HEK293 (cell line): Measurements from ENCODE around the gene LRRC32.

ENCODE experiments used
- KLF16 ChIP-seq: fragments of 450-650 bp; formaldehyde crosslinking; IDR thresholded peaks from 2 replicates; pipeline ENCODE4 v1.5.1; 2017; ENCODE audit warnings: missing biosample characterization, missing genetic modification characterization
- ZNF174 ChIP-seq: fragments of 450-650 bp; formaldehyde crosslinking; IDR thresholded peaks from 2 replicates; pipeline ENCODE4 v1.5.0; 2017; ENCODE audit warnings: missing biosample characterization, mild to moderate bottlenecking, missing genetic modification characterization
- ZNF239 ChIP-seq: fragments of 450-650 bp; formaldehyde crosslinking; IDR thresholded peaks from 2 replicates; pipeline ENCODE4 v1.5.1; 2016; ENCODE audit warnings: missing biosample characterization, missing genetic modification characterization
- ZNF302 ChIP-seq: fragments of 450-650 bp; formaldehyde crosslinking; IDR thresholded peaks from 2 replicates; pipeline ENCODE4 v1.5.1; 2016; ENCODE audit warnings: missing biosample characterization, missing genetic modification characterization, low read depth
- TF ChIP-seq, protein P1 (sequence below): fragments of 450-650 bp; formaldehyde crosslinking; IDR thresholded peaks from 2 replicates; pipeline ENCODE4 v1.5.1; 2016; ENCODE audit warnings: missing biosample characterization, missing genetic modification characterization
- TF ChIP-seq, protein P2 (sequence below): fragments of 450-650 bp; formaldehyde crosslinking; IDR thresholded peaks from 2 replicates; pipeline ENCODE4 v1.5.1; 2016; ENCODE audit warnings: missing biosample characterization, missing genetic modification characterization
- TF ChIP-seq, protein P3 (sequence below): fragments of 450-650 bp; formaldehyde crosslinking; optimal IDR thresholded peaks from 2 replicates; pipeline ENCODE3; 2016; ENCODE audit warnings: missing biosample characterization, mild to moderate bottlenecking, missing genetic modification characterization

DNA sequence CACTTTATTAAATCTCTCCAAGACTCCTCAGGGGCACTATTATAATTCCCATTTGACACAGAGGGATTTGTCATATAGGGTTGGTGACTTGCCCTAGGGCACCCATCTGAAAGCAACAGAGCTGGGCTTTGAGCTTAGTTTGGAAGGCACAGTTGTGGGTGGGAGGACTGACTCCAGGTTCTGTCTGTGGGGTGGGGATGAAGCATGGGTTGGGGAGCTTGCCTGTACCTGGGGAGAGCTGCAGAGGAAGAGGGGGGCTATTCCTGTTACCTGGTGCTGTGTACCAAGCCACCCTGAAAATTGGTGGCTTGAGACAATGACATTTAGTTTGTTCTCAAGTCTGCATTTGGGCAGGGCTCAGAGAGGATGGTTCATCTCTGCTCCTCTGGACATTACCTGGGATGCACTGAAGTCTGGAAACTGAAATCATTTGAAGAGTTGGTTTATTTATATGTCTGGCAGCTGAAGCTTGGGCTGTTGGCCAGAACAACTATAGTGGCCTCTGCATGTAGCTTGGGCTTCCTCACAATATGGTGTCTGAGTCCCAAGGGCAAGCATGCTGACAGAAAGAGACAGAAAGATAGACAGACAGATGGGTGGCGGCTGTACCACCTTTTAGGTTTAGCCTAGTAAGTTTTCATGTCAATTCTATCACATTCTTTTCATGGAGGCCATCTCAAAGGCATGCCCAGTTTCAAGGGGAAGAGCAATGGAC, 44.9 kb downstream of the LRRC32 start:
- TF ChIP-seq ZNF174 (no peak), ZNF239 (tag by site-specific recombination) (no peak), KLF16 (tag by site-specific recombination) (no peak), ZNF302 (tag by site-specific recombination) (no peak)
- TF ChIP-seq, protein P1, sequence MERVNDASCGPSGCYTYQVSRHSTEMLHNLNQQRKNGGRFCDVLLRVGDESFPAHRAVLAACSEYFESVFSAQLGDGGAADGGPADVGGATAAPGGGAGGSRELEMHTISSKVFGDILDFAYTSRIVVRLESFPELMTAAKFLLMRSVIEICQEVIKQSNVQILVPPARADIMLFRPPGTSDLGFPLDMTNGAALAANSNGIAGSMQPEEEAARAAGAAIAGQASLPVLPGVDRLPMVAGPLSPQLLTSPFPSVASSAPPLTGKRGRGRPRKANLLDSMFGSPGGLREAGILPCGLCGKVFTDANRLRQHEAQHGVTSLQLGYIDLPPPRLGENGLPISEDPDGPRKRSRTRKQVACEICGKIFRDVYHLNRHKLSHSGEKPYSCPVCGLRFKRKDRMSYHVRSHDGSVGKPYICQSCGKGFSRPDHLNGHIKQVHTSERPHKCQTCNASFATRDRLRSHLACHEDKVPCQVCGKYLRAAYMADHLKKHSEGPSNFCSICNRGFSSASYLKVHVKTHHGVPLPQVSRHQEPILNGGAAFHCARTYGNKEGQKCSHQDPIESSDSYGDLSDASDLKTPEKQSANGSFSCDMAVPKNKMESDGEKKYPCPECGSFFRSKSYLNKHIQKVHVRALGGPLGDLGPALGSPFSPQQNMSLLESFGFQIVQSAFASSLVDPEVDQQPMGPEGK (tag by site-specific recombination), result no peak
- TF ChIP-seq, protein P2, sequence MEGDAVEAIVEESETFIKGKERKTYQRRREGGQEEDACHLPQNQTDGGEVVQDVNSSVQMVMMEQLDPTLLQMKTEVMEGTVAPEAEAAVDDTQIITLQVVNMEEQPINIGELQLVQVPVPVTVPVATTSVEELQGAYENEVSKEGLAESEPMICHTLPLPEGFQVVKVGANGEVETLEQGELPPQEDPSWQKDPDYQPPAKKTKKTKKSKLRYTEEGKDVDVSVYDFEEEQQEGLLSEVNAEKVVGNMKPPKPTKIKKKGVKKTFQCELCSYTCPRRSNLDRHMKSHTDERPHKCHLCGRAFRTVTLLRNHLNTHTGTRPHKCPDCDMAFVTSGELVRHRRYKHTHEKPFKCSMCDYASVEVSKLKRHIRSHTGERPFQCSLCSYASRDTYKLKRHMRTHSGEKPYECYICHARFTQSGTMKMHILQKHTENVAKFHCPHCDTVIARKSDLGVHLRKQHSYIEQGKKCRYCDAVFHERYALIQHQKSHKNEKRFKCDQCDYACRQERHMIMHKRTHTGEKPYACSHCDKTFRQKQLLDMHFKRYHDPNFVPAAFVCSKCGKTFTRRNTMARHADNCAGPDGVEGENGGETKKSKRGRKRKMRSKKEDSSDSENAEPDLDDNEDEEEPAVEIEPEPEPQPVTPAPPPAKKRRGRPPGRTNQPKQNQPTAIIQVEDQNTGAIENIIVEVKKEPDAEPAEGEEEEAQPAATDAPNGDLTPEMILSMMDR (tag by site-specific recombination), result no peak
- TF ChIP-seq, protein P3, sequence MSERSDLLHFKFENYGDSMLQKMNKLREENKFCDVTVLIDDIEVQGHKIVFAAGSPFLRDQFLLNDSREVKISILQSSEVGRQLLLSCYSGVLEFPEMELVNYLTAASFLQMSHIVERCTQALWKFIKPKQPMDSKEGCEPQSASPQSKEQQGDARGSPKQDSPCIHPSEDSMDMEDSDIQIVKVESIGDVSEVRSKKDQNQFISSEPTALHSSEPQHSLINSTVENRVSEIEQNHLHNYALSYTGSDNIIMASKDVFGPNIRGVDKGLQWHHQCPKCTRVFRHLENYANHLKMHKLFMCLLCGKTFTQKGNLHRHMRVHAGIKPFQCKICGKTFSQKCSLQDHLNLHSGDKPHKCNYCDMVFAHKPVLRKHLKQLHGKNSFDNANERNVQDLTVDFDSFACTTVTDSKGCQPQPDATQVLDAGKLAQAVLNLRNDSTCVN (tag by site-specific recombination), result no peak
